ENCODE measurements around the gene FNDC11.
"Not testable (repeated sequence)": the region's sequence is repeated elsewhere in the genome, so short reads cannot be mapped to it uniquely, and the experiment has no call there.

Gene FNDC11

GRCh38 chr20:63567386-63568169, 13.6 kb downstream of the FNDC11 start:
- H3K18ac ChIP-seq (ENCODE audit: low read length): no peak overlapping the region
- WGBS (ENCODE audit: extremely low coverage, insufficient coverage, low lambda C conversion rate): no CpG with 5 or more reads among the region's 37 CpGs

GRCh38 chr20:63568170-63568981, 14.4 kb downstream of the FNDC11 start:
- Histone ChIP-seq H3K27me3 (ENCODE audit: insufficient read depth, low read length, poor library complexity) (no peaks in the 10 kb centered on the region), H3K4me3 (ENCODE audit: low read length) (no peak overlapping the region), H3K36me3 (ENCODE audit: control insufficient read depth, insufficient read depth, low read length) (no peaks in the 10 kb centered on the region), H2BK15ac (replicated peaks; ENCODE audit: low read depth) (no peak overlapping the region), H3K4me1 (ENCODE audit: control insufficient read depth, low read depth, low read length) (no peaks in the 10 kb centered on the region), H3K56ac (ENCODE audit: low read length) (no peak overlapping the region), H3K79me2 (ENCODE audit: control insufficient read depth, insufficient read depth, low read length) (no peaks in the 10 kb centered on the region), H2BK5ac (ENCODE audit: low read length) (no peak overlapping the region), H3K4me2 (ENCODE audit: low read length) (no peak overlapping the region), H3K23ac (ENCODE audit: low read length) (no peak overlapping the region), H4K5ac (ENCODE audit: low read length) (no peak overlapping the region), H3K18ac (ENCODE audit: low read length) (no peak overlapping the region), H4K8ac (ENCODE audit: low read depth, low read length) (no peak overlapping the region), H2BK120ac (ENCODE audit: low read depth, low read length) (no peak overlapping the region), H3K79me1 (ENCODE audit: low read length) (no peaks in the 10 kb centered on the region), H3K27ac (ENCODE audit: low read depth, low read length) (no peak overlapping the region), H2AK5ac (ENCODE audit: low read length) (no peak overlapping the region), H3K4ac (ENCODE audit: low read depth, low read length) (no peak overlapping the region), H3K9ac (ENCODE audit: low read length) (no peak overlapping the region)
- no peak for DNase-seq
- WGBS (ENCODE audit: extremely low coverage, insufficient coverage, low lambda C conversion rate): no CpG with 5 or more reads among the region's 43 CpGs

More at GRCh38 chr20:63567386-63568169, 13.6 kb downstream of the FNDC11 start:
- Histone ChIP-seq H3K23ac (ENCODE audit: low read length) (no peak overlapping the region), H2BK5ac (ENCODE audit: low read length) (no peak overlapping the region), H4K5ac (ENCODE audit: low read length) (no peak overlapping the region), H4K8ac (ENCODE audit: low read depth, low read length) (no peak overlapping the region), H3K36me3 (ENCODE audit: control insufficient read depth, insufficient read depth, low read length) (no peaks in the 10 kb centered on the region), H3K4me1 (ENCODE audit: control insufficient read depth, low read depth, low read length) (no peaks in the 10 kb centered on the region), H3K9ac (ENCODE audit: low read length) (no peak overlapping the region), H3K79me1 (ENCODE audit: low read length) (no peaks in the 10 kb centered on the region), H3K4me3 (ENCODE audit: low read length) (no peak overlapping the region), H3K27me3 (ENCODE audit: insufficient read depth, low read length, poor library complexity) (no peaks in the 10 kb centered on the region), H3K4ac (ENCODE audit: low read depth, low read length) (no peak overlapping the region), H2BK15ac (replicated peaks; ENCODE audit: low read depth) (no peak overlapping the region), H3K4me2 (ENCODE audit: low read length) (no peak overlapping the region), H3K56ac (ENCODE audit: low read length) (no peak overlapping the region), H2AK5ac (ENCODE audit: low read length) (no peak overlapping the region), H2BK120ac (ENCODE audit: low read depth, low read length) (no peak overlapping the region), H3K79me2 (ENCODE audit: control insufficient read depth, insufficient read depth, low read length) (no peaks in the 10 kb centered on the region), H3K27ac (ENCODE audit: low read depth, low read length) (no peak overlapping the region)
- DNase-seq: no peak

GRCh38 chr20:63568986-63569949, 15.3 kb downstream of the FNDC11 start:
- no peak overlapping the region for H3K23ac ChIP-seq (ENCODE audit: low read length)
- no peaks in the 10 kb centered on the region for H3K79me2 ChIP-seq (ENCODE audit: control insufficient read depth, insufficient read depth, low read length)
- no peak overlapping the region for H4K5ac ChIP-seq (ENCODE audit: low read length)
- no peaks in the 10 kb centered on the region for H3K36me3 ChIP-seq (ENCODE audit: control insufficient read depth, insufficient read depth, low read length)
- no peak overlapping the region for H4K8ac ChIP-seq (ENCODE audit: low read depth, low read length)
- no peak for DNase-seq
- H2BK120ac ChIP-seq (ENCODE audit: low read depth, low read length): no peak overlapping the region
- no peak overlapping the region for H3K4me3 ChIP-seq (ENCODE audit: low read length)
- H3K4me1 ChIP-seq (ENCODE audit: control insufficient read depth, low read depth, low read length): no peaks in the 10 kb centered on the region
- no peak overlapping the region for H2BK15ac ChIP-seq (replicated peaks; ENCODE audit: low read depth)
- no peaks in the 10 kb centered on the region for H3K27me3 ChIP-seq (ENCODE audit: insufficient read depth, low read length, poor library complexity)
- H2AK5ac ChIP-seq (ENCODE audit: low read length): no peak overlapping the region
- no peak overlapping the region for H3K9ac ChIP-seq (ENCODE audit: low read length)
- H3K4me2 ChIP-seq (ENCODE audit: low read length): no peak overlapping the region
- H2BK5ac ChIP-seq (ENCODE audit: low read length): no peak overlapping the region
- no peak overlapping the region for H3K56ac ChIP-seq (ENCODE audit: low read length)
- WGBS (ENCODE audit: extremely low coverage, insufficient coverage, low lambda C conversion rate): no CpG with 5 or more reads among the region's 46 CpGs
- no peaks in the 10 kb centered on the region for H3K79me1 ChIP-seq (ENCODE audit: low read length)
- H3K18ac ChIP-seq (ENCODE audit: low read length): no peak overlapping the region
- no peak overlapping the region for H3K4ac ChIP-seq (ENCODE audit: low read depth, low read length)
- no peak overlapping the region for H3K27ac ChIP-seq (ENCODE audit: low read depth, low read length)

- Histone ChIP-seq H3K4me1 (ENCODE audit: control insufficient read depth, low read depth, low read length) (no peaks in the 10 kb centered on the region), H3K56ac (ENCODE audit: low read length) (no peak overlapping the region), H3K18ac (ENCODE audit: low read length) (no peak overlapping the region), H3K27ac (ENCODE audit: low read depth, low read length) (no peak overlapping the region), H3K4me3 (ENCODE audit: low read length) (no peak overlapping the region), H3K4me2 (ENCODE audit: low read length) (no peak overlapping the region), H3K27me3 (ENCODE audit: insufficient read depth, low read length, poor library complexity) (no peaks in the 10 kb centered on the region), H2BK120ac (ENCODE audit: low read depth, low read length) (no peak overlapping the region), H4K8ac (ENCODE audit: low read depth, low read length) (no peak overlapping the region), H3K23ac (ENCODE audit: low read length) (no peak overlapping the region), H3K79me2 (ENCODE audit: control insufficient read depth, insufficient read depth, low read length) (no peaks in the 10 kb centered on the region), H3K36me3 (ENCODE audit: control insufficient read depth, insufficient read depth, low read length) (no peaks in the 10 kb centered on the region), H3K4ac (ENCODE audit: low read depth, low read length) (no peak overlapping the region), H2AK5ac (ENCODE audit: low read length) (no peak overlapping the region), H3K9ac (ENCODE audit: low read length) (no peak overlapping the region), H2BK5ac (ENCODE audit: low read length) (no peak overlapping the region), H3K79me1 (ENCODE audit: low read length) (no peaks in the 10 kb centered on the region), H4K5ac (ENCODE audit: low read length) (no peak overlapping the region), H2BK15ac (replicated peaks; ENCODE audit: low read depth) (no peak overlapping the region)
- no CpG with 5 or more reads among the region's 28 CpGs for WGBS (ENCODE audit: extremely low coverage, insufficient coverage, low lambda C conversion rate)
- DNase-seq: no peak
Observed at GRCh38 chr20:63570281-63571086, 16.5 kb downstream of the FNDC11 start.

- not testable (repeated sequence) for H2BK5ac ChIP-seq (ENCODE audit: low read length); H3K4ac ChIP-seq (ENCODE audit: low read depth, low read length); H2BK15ac ChIP-seq (replicated peaks; ENCODE audit: low read depth); H3K18ac ChIP-seq (ENCODE audit: low read length); H3K9ac ChIP-seq (ENCODE audit: low read length); H2BK120ac ChIP-seq (ENCODE audit: low read depth, low read length); H3K56ac ChIP-seq (ENCODE audit: low read length); H3K27ac ChIP-seq (ENCODE audit: low read depth, low read length); H3K4me3 ChIP-seq (ENCODE audit: low read length); H4K8ac ChIP-seq (ENCODE audit: low read depth, low read length); H3K79me1 ChIP-seq (ENCODE audit: low read length); H3K27me3 ChIP-seq (ENCODE audit: insufficient read depth, low read length, poor library complexity); H2AK5ac ChIP-seq (ENCODE audit: low read length); H3K79me2 ChIP-seq (ENCODE audit: control insufficient read depth, insufficient read depth, low read length); H4K5ac ChIP-seq (ENCODE audit: low read length); DNase-seq; H3K23ac ChIP-seq (ENCODE audit: low read length); H3K4me1 ChIP-seq (ENCODE audit: control insufficient read depth, low read depth, low read length); H3K36me3 ChIP-seq (ENCODE audit: control insufficient read depth, insufficient read depth, low read length); H3K4me2 ChIP-seq (ENCODE audit: low read length)
- no CpG with 5 or more reads among the region's 11 CpGs for WGBS (ENCODE audit: extremely low coverage, insufficient coverage, low lambda C conversion rate)
Observed at GRCh38 chr20:63571087-63571478, 17.1 kb downstream of the FNDC11 start.
